ENCODE data around the gene NDUFB3. TPM values are rescaled to one million over a fixed set of nuclear protein-coding genes. Genes with fewer than 3 reads are reported as not detected.

Gene NDUFB3
- total and polyA plus RNA-seq, 2 donors (not counting 3 experiments of a cell fraction or from before 2014, with no cell fraction given), result 65.6 to 96.7 TPM

- DNase-seq (ENCODE audit: low read depth, low spot score) (peak; percentile 93), FAIRE-seq (peak; percentile 43)
- dilution Hi-C loops (cut with MboI; ENCODE audit: extremely low pct_ligation_motif_present, low sequenced_read_pairs), result no loop called here
- Histone ChIP-seq H3K27me3 (ENCODE audit: control insufficient read depth in 2 of 2, insufficient read depth in 2 of 2, low read length in 2 of 2) (no peaks in the 10 kb centered on the region), H3K9me1 (replicated peaks; ENCODE audit: control insufficient read depth, extremely low read depth, insufficient read depth, low read length) (no peaks in the 10 kb centered on the region), H3K9me3 (replicated peaks; ENCODE audit: control insufficient read depth, insufficient read depth, low read length) (no peaks in the 10 kb centered on the region), H3K36me3 (ENCODE audit: control insufficient read depth in 2 of 2, extremely low read depth in 1 of 2, insufficient read depth in 2 of 2, low read length in 2 of 2) (peaks cover 5 to 9% of the 10 kb centered on the region in 2 experiments), H3K4me1 (ENCODE audit: control insufficient read depth, extremely low read depth, insufficient read depth, low read length) (peaks cover 82% of the 10 kb centered on the region), H3K4me3 (replicated peaks in 1 of 3; ENCODE audit: insufficient read depth in 1 of 3, low read depth in 1 of 3, low read length in 3 of 3) (peak overlapping the region in 1 of 3 experiments; percentile 54), H4K20me1 (replicated peaks; ENCODE audit: control insufficient read depth, extremely low read depth, insufficient read depth, low read length) (no peaks in the 10 kb centered on the region), H3K9ac (replicated peaks; ENCODE audit: extremely low read depth, insufficient read depth, low read length) (peak overlapping the region; percentile 80), H3K4me2 (ENCODE audit: insufficient read depth, low read length) (peak overlapping the region; percentile 85), H2AFZ (ENCODE audit: low read depth, low read length) (no peak overlapping the region), H3K79me2 (ENCODE audit: control insufficient read depth, insufficient read depth, low read length) (peaks cover 70% of the 10 kb centered on the region), H3K27ac (ENCODE audit: insufficient read depth, low read depth, low read length) (peak overlapping the region; percentile 99)
- BruUV-seq (replicated peaks), result no TSS peak
- TF ChIP-seq POLR2A (IDR thresholded peaks at IDR 0.05; ENCODE audit: low read depth, low read length) (no peak), GATA2 (IDR thresholded peaks at IDR 0.05; ENCODE audit: insufficient read depth, insufficient read length, low read depth, low read length) (peak; percentile 25), EZH2 (IDR thresholded peaks at IDR 0.05; ENCODE audit: borderline replicate concordance, low read depth, low read length, severe bottlenecking) (no peak), FOS (IDR thresholded peaks at IDR 0.05; ENCODE audit: borderline replicate concordance, insufficient read depth, low read length) (no peak), MYC (IDR thresholded peaks at IDR 0.05; ENCODE audit: low read depth, low read length) (no peak), POLR2AphosphoS5 (IDR thresholded peaks at IDR 0.05; ENCODE audit: insufficient read depth, low read depth, low read length) (peak; percentile 21), JUN (IDR thresholded peaks at IDR 0.05; ENCODE audit: borderline replicate concordance, insufficient read depth, insufficient read length, low read depth) (peak; percentile 15), MAX (IDR thresholded peaks at IDR 0.05; ENCODE audit: insufficient read depth, insufficient read length) (no peak)
- ChIA-PET CTCF (interaction anchor here (0.8 to 1.7 kb wide), 4 partner anchors 18 to 106 kb away, joined by 3 to 5 read pairs (median 4); no protein-coding TSS in a partner anchor), POLR2A (interaction anchor here (0.6 to 1.7 kb wide), 3 partner anchors 18 to 56 kb away, joined by 3 to 6 read pairs (median 4); no protein-coding TSS in a partner anchor)
- intact Hi-C loops (cut with micrococcal nuclease), result loop anchor here (2.0 kb wide), 1 partner anchor 56 kb away; the partner anchor contains the start of gene HYCC2
These were observed 54.7 kb downstream of the NDUFB3 start for GRCh38 chr2:201126308-201127151.
